B cell (primary cell): Measurements from ENCODE around the gene IGSF9B. TPM values are rescaled to one million over a fixed set of nuclear protein-coding genes. Genes with fewer than 3 reads are reported as not detected.

ENCODE experiments used
- ATAC-seq: fragments of 200-7000 bp; cut with Tn5 transposase; one replicate; pipeline ENCODE4 v1.10.0; 2021; ENCODE audit warnings: low read depth, mild to moderate bottlenecking, moderate number of reproducible peaks, moderate library complexity
- CTCF ChIA-PET: fragments of 350-600 bp; sonication (Branson Sonifier 250); formaldehyde crosslinking; loops from one replicate; lab custom pipeline; 2021; ENCODE audit warnings: antibody characterized with exemption, inconsistent platforms; lab: Charles Lee
- POLR2A ChIA-PET: fragments of 350-600 bp; sonication (Branson Sonifier 250); formaldehyde crosslinking; loops from one replicate; lab custom pipeline; 2021; ENCODE audit warnings: antibody characterized with exemption; lab: Charles Lee
- DNase-seq: peaks from one replicate; pipeline ENCODE4 v3.0.0; 2013
- H2AFZ ChIP-seq: 2 replicates; pipeline ENCODE4 v1.6.1; 2012; ENCODE audit warnings: mild to moderate bottlenecking, low read depth, low read length; ENCODE audit not compliant: insufficient read depth, poor library complexity, severe bottlenecking
- H3K27ac ChIP-seq, 2 donors: 1 replicate in 1 of 2; 2 replicates in 1 of 2; pipeline ENCODE4 v1.5.1; 2012 to 2013; ENCODE audit warnings: low read length in 2 of 2, mild to moderate bottlenecking in 2 of 2, moderate library complexity in 1 of 2
- H3K27me3 ChIP-seq, 4 experiments: fragments of 200-600 bp in 1 of 4; sonication (generic) in 1 of 4; replicated peaks in 1 of 4; 1 replicate in 2 of 4; 2 replicates in 2 of 4; pipeline versions ENCODE4 v1.6.1 to v1.7.0; 2013 to 2016; ENCODE audit warnings: low read length in 3 of 4, mild to moderate bottlenecking in 2 of 4, mixed read lengths in 1 of 4, moderate library complexity in 1 of 4; ENCODE audit not compliant: insufficient read depth in 4 of 4, control insufficient read depth in 3 of 4; ENCODE audit errors: control extremely low read depth in 1 of 4
- H3K36me3 ChIP-seq, 2 experiments: replicated peaks in 1 of 2; 1 replicate in 1 of 2; 2 replicates in 1 of 2; pipeline versions ENCODE4 v1.6.1 to v1.7.1; 2013; ENCODE audit warnings: low read length in 1 of 2; ENCODE audit not compliant: insufficient read depth in 2 of 2, control insufficient read depth in 1 of 2; ENCODE audit errors: control extremely low read depth in 1 of 2, extremely low read depth in 1 of 2
- H3K4me1 ChIP-seq, 2 donors: fragments of 200-600 bp in 1 of 2; sonication (generic) in 1 of 2; 1 replicate in 1 of 2; 2 replicates in 1 of 2; pipeline versions ENCODE4 v1.5.1 to v1.6.1; 2013 to 2017; ENCODE audit warnings: low read length in 2 of 2; ENCODE audit not compliant: control insufficient read depth in 2 of 2, insufficient read depth in 2 of 2
- H3K4me2 ChIP-seq: replicated peaks from 2 replicates; pipeline ENCODE3; 2012; ENCODE audit warnings: mild to moderate bottlenecking, low read depth, low read length; ENCODE audit not compliant: poor library complexity, severe bottlenecking
- H3K4me3 ChIP-seq, 5 experiments: fragments of 200-600 bp in 1 of 5; sonication (generic) in 1 of 5; 1 replicate in 3 of 5; 2 replicates in 2 of 5; pipeline versions ENCODE4 v1.5.1 to v1.7.0; 2011 to 2016; ENCODE audit warnings: low read length in 4 of 5, mild to moderate bottlenecking in 4 of 5, low read depth in 2 of 5, control low read depth in 1 of 5, moderate library complexity in 1 of 5; ENCODE audit not compliant: insufficient read depth in 1 of 5; ENCODE audit errors: control extremely low read depth in 1 of 5, extremely low read depth in 1 of 5
- H3K79me2 ChIP-seq: fragments of 200-600 bp; sonication (generic); one replicate; pipeline ENCODE4 v1.6.0; 2016; ENCODE audit warnings: low read length; ENCODE audit not compliant: control insufficient read depth, insufficient read depth
- H3K9ac ChIP-seq: fragments of 200-600 bp; sonication (generic); 2 replicates; pipeline ENCODE4 v1.6.1; 2017; ENCODE audit warnings: mild to moderate bottlenecking, low read length, moderate library complexity
- H3K9me3 ChIP-seq, 3 donors: one replicate each; pipeline versions ENCODE4 v1.6.1 to v1.7.1; 2013; ENCODE audit warnings: low read length in 2 of 3; ENCODE audit not compliant: control insufficient read depth in 2 of 3, insufficient read depth in 1 of 3; ENCODE audit errors: control extremely low read depth in 1 of 3
- H4K20me1 ChIP-seq: 2 replicates; pipeline ENCODE4 v1.6.0; 2012; ENCODE audit warnings: mild to moderate bottlenecking, low read length; ENCODE audit not compliant: insufficient read depth, control insufficient read depth, poor library complexity, severe bottlenecking
- H3K27ac Mint-ChIP-seq: one replicate; pipeline ENCODE4 v1.8.0; 2021; ENCODE audit warnings: mixed read lengths
- H3K27me3 Mint-ChIP-seq: one replicate; pipeline ENCODE4 v1.8.0; 2021; ENCODE audit warnings: mixed read lengths
- H3K4me1 Mint-ChIP-seq: one replicate; pipeline ENCODE4 v1.8.0; 2021; ENCODE audit warnings: mixed read lengths
- H3K4me3 Mint-ChIP-seq: one replicate; pipeline ENCODE4 v1.8.0; 2021; ENCODE audit warnings: mixed read lengths
- H3K9me3 Mint-ChIP-seq: one replicate; pipeline ENCODE4 v1.8.0; 2022; ENCODE audit warnings: mixed read lengths; ENCODE audit not compliant: insufficient read depth
- CTCF ChIP-seq: fragments of 200-600 bp; IDR thresholded peaks from one replicate; pipeline ENCODE4 v1.8.0; 2022; ENCODE audit warnings: antibody characterized with exemption, mild to moderate bottlenecking
- EZH2 ChIP-seq: IDR thresholded peaks from 2 replicates; pipeline ENCODE4 v1.6.1; 2012; ENCODE audit warnings: borderline replicate concordance, low read depth, mild to moderate bottlenecking, moderate library complexity, low read length; ENCODE audit not compliant: insufficient read depth, poor library complexity, severe bottlenecking
- WGBS: methylation state at CpG from one replicate; pipeline ENCODE4 v1.1.5; 2013; ENCODE audit warnings: missing lambda C conversion rate; ENCODE audit not compliant: insufficient coverage; 5-methylcytosine and 5-hydroxymethylcytosine counted together
- intact Hi-C: fragments of 100-400 bp; cut with micrococcal nuclease; formaldehyde crosslinking; loops from one replicate; pipeline ENCODE4 v1.10.0; 2022
- polyA plus RNA-seq: library from polyadenylated mRNA; depleted of rRNA; stranded (reverse); fragments of >200 nt; gene quantifications from 2 replicates; pipeline ENCODE4 v1.2.3, GENCODE V29; 2012
- total RNA-seq, 2 donors: library from RNA; stranded (reverse); fragments of 120-200 nt in 1 of 2; gene quantifications; 1 replicate in 1 of 2; 2 replicates in 1 of 2; pipeline versions ENCODE4 v1.2.3 to v1.2.4, GENCODE V29; 2013 to 2022

IGSF9B gene
- total and polyA plus RNA-seq, 2 donors (not counting 1 experiment from before 2014, with no cell fraction given), result 0.15 to 0.37 TPM

GRCh38 chr11:133926466-133927246, 30.1 kb downstream of the IGSF9B start:
- TF ChIP-seq EZH2 (no peak), CTCF (no peak)
- no peak overlapping the region for H3K4me2 ChIP-seq
- Mint-ChIP-seq H3K27ac (no peak overlapping the region), H3K4me1 (peaks cover 5% of the 10 kb centered on the region), H3K9me3 (no peaks in the 10 kb centered on the region), H3K27me3 (peaks cover 10% of the 10 kb centered on the region), H3K4me3 (no peak overlapping the region)
- CTCF ChIA-PET, result interaction anchor here (1.3 kb wide), 1 partner anchor 172 kb away, joined by 5 read pairs; no protein-coding TSS in a partner anchor
- H3K36me3 ChIP-seq, result no peaks in the 10 kb centered on the region
- WGBS, result 85% methylated on average over 21 of the region's 21 CpGs
- peaks cover 0 to 8% of the 10 kb centered on the region in 2 donors for H3K4me1 ChIP-seq
- POLR2A ChIA-PET, result no interaction called here
- H3K9me3 ChIP-seq, result peaks cover 0 to 7% (median 0%) of the 10 kb centered on the region in 3 donors
- peaks cover 0 to 3% (median 0%) of the 10 kb centered on the region in 4 experiments for H3K27me3 ChIP-seq
- H3K9ac ChIP-seq, result no peak overlapping the region
- no peak overlapping the region for H3K4me3 ChIP-seq
- ATAC-seq, result no peak
- DNase-seq, result no peak
- no peaks in the 10 kb centered on the region for H4K20me1 ChIP-seq
- H3K79me2 ChIP-seq, result no peaks in the 10 kb centered on the region
- intact Hi-C loops, result loop anchor here (2.0 kb wide), 1 partner anchor 212 kb away; no protein-coding TSS in a partner anchor
- no peak overlapping the region for H3K27ac ChIP-seq
- no peak overlapping the region for H2AFZ ChIP-seq

GRCh38 chr11:133925756-133926155, 31.0 kb downstream of the IGSF9B start:
- POLR2A ChIA-PET, result no interaction called here
- ATAC-seq, result no peak

More at GRCh38 chr11:133925756-133926155, 31.0 kb downstream of the IGSF9B start:
- H3K79me2 ChIP-seq, result no peaks in the 10 kb centered on the region
- no peaks in the 10 kb centered on the region for H4K20me1 ChIP-seq
- Mint-ChIP-seq H3K27me3 (peaks cover 10% of the 10 kb centered on the region), H3K9me3 (no peaks in the 10 kb centered on the region), H3K4me1 (peaks cover 5% of the 10 kb centered on the region), H3K27ac (no peak overlapping the region), H3K4me3 (no peak overlapping the region)
- 96% methylated on average over 15 of the region's 20 CpGs for WGBS
- CTCF ChIA-PET, result no interaction called here
- H3K4me2 ChIP-seq, result no peak overlapping the region
- H3K9ac ChIP-seq, result no peak overlapping the region
- H3K27me3 ChIP-seq, result peaks cover 0 to 3% (median 0%) of the 10 kb centered on the region in 4 experiments
- TF ChIP-seq EZH2, result no peak
- TF ChIP-seq CTCF, result no peak
- H3K27ac ChIP-seq, result no peak overlapping the region
- H3K4me3 ChIP-seq, result no peak overlapping the region
- no peak overlapping the region for H2AFZ ChIP-seq
- intact Hi-C loops, result loop anchor here (2.0 kb wide), 1 partner anchor 213 kb away; no protein-coding TSS in a partner anchor
- H3K4me1 ChIP-seq, result peaks cover 0 to 8% of the 10 kb centered on the region in 2 donors
- H3K9me3 ChIP-seq, result peaks cover 0 to 7% (median 0%) of the 10 kb centered on the region in 3 donors
- no peak for DNase-seq
- H3K36me3 ChIP-seq, result no peaks in the 10 kb centered on the region
